ENCODE data around the gene TBXAS1. TPM values are rescaled to one million over a fixed set of nuclear protein-coding genes. Genes with fewer than 3 reads are reported as not detected.

TBXAS1 gene
- total and polyA plus RNA-seq, 2 donors from 2014 or later, result 14.2 to 33.6 TPM

DNA sequence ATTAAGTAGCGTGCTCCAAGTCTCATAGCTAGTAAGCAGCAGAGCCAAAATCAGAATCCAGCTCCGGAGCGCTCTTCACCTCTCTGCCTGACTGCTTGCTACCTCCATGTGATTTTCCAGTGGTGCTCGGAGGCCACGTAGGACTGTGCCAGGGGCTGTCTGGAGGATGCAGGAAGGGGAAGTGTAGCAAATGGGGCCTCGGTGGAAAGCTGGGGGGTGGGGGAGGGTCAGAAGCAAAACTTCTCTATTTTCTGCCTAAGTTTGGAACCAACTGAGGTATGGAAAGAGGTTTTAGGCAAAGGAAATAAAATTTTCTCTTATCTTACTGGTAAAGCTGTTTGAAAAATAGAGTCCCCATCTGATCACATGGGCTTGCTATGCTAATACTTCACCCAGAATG is 108.7 kb downstream of the TBXAS1 start:
- H3K4me3 ChIP-seq (ENCODE audit: low read length in 3 of 3), result no peak overlapping the region
- TF ChIP-seq, protein P1, sequence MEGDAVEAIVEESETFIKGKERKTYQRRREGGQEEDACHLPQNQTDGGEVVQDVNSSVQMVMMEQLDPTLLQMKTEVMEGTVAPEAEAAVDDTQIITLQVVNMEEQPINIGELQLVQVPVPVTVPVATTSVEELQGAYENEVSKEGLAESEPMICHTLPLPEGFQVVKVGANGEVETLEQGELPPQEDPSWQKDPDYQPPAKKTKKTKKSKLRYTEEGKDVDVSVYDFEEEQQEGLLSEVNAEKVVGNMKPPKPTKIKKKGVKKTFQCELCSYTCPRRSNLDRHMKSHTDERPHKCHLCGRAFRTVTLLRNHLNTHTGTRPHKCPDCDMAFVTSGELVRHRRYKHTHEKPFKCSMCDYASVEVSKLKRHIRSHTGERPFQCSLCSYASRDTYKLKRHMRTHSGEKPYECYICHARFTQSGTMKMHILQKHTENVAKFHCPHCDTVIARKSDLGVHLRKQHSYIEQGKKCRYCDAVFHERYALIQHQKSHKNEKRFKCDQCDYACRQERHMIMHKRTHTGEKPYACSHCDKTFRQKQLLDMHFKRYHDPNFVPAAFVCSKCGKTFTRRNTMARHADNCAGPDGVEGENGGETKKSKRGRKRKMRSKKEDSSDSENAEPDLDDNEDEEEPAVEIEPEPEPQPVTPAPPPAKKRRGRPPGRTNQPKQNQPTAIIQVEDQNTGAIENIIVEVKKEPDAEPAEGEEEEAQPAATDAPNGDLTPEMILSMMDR (IDR thresholded peaks at IDR 0.05; ENCODE audit: borderline replicate concordance, extremely low read depth, insufficient read depth), result no peak
- H3K36me3 ChIP-seq (ENCODE audit: control insufficient read depth in 2 of 3, insufficient read depth in 3 of 3, low read length in 3 of 3), result no peaks in the 10 kb centered on the region
- no peak for DNase-seq
- no peaks in the 10 kb centered on the region for H3K27me3 ChIP-seq (ENCODE audit: control insufficient read depth, insufficient read depth, low read length)
- H3K9ac ChIP-seq (ENCODE audit: low read length in 3 of 3), result no peak overlapping the region
- no peak overlapping the region for H3K27ac ChIP-seq (ENCODE audit: low read depth in 2 of 2, low read length in 2 of 2)
- no peak for FAIRE-seq
- intact Hi-C loops (cut with DNase I), result no loop called here
- no peaks in the 10 kb centered on the region for H3K4me1 ChIP-seq (ENCODE audit: control insufficient read depth in 2 of 3, insufficient read depth in 2 of 3, low read depth in 1 of 3, low read length in 3 of 3)
- H3K9me3 ChIP-seq (ENCODE audit: control insufficient read depth in 2 of 3, insufficient read depth in 1 of 3, low read length in 3 of 3), result no peaks in the 10 kb centered on the region

DNA sequence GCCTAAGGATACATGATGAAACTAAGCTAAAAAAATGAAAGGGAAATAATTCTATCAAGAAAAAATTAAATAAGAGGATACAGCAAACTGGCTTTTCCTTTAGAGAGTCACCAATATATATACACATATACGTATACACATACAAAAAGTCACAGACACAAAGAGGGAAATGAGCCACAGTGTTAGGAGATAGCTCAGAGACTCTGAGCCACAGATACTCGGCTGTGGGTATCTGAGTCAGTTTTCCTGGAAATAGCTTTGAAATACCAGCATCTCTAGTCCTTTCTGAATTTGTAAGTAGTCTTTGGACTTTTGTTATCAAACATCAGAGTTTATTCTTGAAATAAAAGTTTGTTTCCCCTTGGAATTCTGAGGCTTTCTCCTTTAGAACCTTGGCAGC is 111.8 kb downstream of the TBXAS1 start:
- no peak for DNase-seq
- Histone ChIP-seq H3K36me3 (ENCODE audit: control insufficient read depth in 2 of 3, insufficient read depth in 3 of 3, low read length in 3 of 3) (no peaks in the 10 kb centered on the region), H3K4me1 (ENCODE audit: control insufficient read depth in 2 of 3, insufficient read depth in 2 of 3, low read depth in 1 of 3, low read length in 3 of 3) (no peaks in the 10 kb centered on the region), H3K9ac (ENCODE audit: low read length in 3 of 3) (no peak overlapping the region), H3K4me3 (ENCODE audit: low read length in 3 of 3) (no peak overlapping the region), H3K27ac (ENCODE audit: low read depth in 2 of 2, low read length in 2 of 2) (no peak overlapping the region), H3K9me3 (ENCODE audit: control insufficient read depth in 2 of 3, insufficient read depth in 1 of 3, low read length in 3 of 3) (peaks cover 0 to 10% (median 0%) of the 10 kb centered on the region in 3 donors), H3K27me3 (ENCODE audit: control insufficient read depth, insufficient read depth, low read length) (no peaks in the 10 kb centered on the region)
- no peak for FAIRE-seq
- TF ChIP-seq, protein P1 (IDR thresholded peaks at IDR 0.05; ENCODE audit: borderline replicate concordance, extremely low read depth, insufficient read depth), result no peak
- intact Hi-C loops (cut with DNase I), result no loop called here

DNA sequence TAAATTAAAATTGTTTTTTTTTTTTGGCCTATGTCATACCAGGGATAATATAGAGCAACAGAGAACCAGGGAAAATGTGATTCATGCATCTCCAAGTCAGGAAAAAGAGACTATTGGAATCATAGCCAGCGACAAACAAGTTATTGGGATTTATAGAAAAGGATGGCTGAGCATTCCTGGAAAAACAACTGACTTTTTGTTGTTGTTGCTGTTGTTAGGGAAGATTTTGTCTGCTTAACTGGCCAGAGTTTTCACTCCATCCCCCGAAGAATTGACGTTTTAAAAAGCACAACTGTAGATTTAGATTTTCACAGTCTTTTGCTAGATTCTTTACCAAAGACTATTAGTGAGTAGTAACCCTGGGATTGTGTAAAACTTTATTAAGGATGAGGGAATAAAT is 112.4 kb downstream of the TBXAS1 start:
- H3K4me1 ChIP-seq (ENCODE audit: control insufficient read depth in 2 of 3, insufficient read depth in 2 of 3, low read depth in 1 of 3, low read length in 3 of 3), result no peaks in the 10 kb centered on the region
- no peaks in the 10 kb centered on the region for H3K36me3 ChIP-seq (ENCODE audit: control insufficient read depth in 2 of 3, insufficient read depth in 3 of 3, low read length in 3 of 3)
- FAIRE-seq (no peak), DNase-seq (no peak)
- H3K9me3 ChIP-seq (ENCODE audit: control insufficient read depth in 2 of 3, insufficient read depth in 1 of 3, low read length in 3 of 3), result peaks cover 0 to 10% (median 0%) of the 10 kb centered on the region in 3 donors
- intact Hi-C loops (cut with DNase I), result no loop called here
- no peak overlapping the region for H3K4me3 ChIP-seq (ENCODE audit: low read length in 3 of 3)
- no peaks in the 10 kb centered on the region for H3K27me3 ChIP-seq (ENCODE audit: control insufficient read depth, insufficient read depth, low read length)
- TF ChIP-seq, protein P1 (IDR thresholded peaks at IDR 0.05; ENCODE audit: borderline replicate concordance, extremely low read depth, insufficient read depth), result no peak
- H3K27ac ChIP-seq (ENCODE audit: low read depth in 2 of 2, low read length in 2 of 2), result no peak overlapping the region
- H3K9ac ChIP-seq (ENCODE audit: low read length in 3 of 3), result no peak overlapping the region

DNA sequence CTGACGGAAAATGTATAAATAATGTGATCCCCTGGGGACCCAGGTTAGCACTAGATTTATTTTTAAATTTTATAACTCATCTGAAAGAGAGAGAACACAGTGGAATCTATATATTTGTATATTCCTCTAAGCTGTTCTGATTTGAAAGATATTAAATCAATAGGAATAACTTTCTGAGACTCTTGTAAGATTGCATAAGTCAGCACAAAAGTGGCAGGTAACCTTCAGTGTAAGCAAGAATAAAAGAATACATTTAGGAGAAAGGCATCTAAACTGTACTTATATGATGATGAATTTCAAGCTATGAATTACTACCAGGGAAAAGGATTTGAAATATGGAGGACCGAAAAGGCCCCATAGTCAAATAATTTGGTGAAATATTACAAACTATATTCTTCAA is 112.8 kb downstream of the TBXAS1 start:
- Histone ChIP-seq H3K9ac (ENCODE audit: low read length in 3 of 3) (no peak overlapping the region), H3K4me1 (ENCODE audit: control insufficient read depth in 2 of 3, insufficient read depth in 2 of 3, low read depth in 1 of 3, low read length in 3 of 3) (no peaks in the 10 kb centered on the region), H3K27me3 (ENCODE audit: control insufficient read depth, insufficient read depth, low read length) (no peaks in the 10 kb centered on the region), H3K27ac (ENCODE audit: low read depth in 2 of 2, low read length in 2 of 2) (no peak overlapping the region), H3K36me3 (ENCODE audit: control insufficient read depth in 2 of 3, insufficient read depth in 3 of 3, low read length in 3 of 3) (no peaks in the 10 kb centered on the region), H3K4me3 (ENCODE audit: low read length in 3 of 3) (no peak overlapping the region), H3K9me3 (ENCODE audit: control insufficient read depth in 2 of 3, insufficient read depth in 1 of 3, low read length in 3 of 3) (peaks cover 0 to 10% (median 0%) of the 10 kb centered on the region in 3 donors)
- no peak for DNase-seq
- no peak for FAIRE-seq
- intact Hi-C loops (cut with DNase I), result no loop called here
- TF ChIP-seq, protein P1 (IDR thresholded peaks at IDR 0.05; ENCODE audit: borderline replicate concordance, extremely low read depth, insufficient read depth), result no peak

Measured in kidney (tissue), 14 donors.